ENCODE measurements around the gene FRMD8. TPM values are rescaled to one million over a fixed set of nuclear protein-coding genes. Genes with fewer than 3 reads are reported as not detected.

FRMD8 gene
- total RNA-seq, 2 donors from 2014 or later: 36.1 to 106 TPM

DNA sequence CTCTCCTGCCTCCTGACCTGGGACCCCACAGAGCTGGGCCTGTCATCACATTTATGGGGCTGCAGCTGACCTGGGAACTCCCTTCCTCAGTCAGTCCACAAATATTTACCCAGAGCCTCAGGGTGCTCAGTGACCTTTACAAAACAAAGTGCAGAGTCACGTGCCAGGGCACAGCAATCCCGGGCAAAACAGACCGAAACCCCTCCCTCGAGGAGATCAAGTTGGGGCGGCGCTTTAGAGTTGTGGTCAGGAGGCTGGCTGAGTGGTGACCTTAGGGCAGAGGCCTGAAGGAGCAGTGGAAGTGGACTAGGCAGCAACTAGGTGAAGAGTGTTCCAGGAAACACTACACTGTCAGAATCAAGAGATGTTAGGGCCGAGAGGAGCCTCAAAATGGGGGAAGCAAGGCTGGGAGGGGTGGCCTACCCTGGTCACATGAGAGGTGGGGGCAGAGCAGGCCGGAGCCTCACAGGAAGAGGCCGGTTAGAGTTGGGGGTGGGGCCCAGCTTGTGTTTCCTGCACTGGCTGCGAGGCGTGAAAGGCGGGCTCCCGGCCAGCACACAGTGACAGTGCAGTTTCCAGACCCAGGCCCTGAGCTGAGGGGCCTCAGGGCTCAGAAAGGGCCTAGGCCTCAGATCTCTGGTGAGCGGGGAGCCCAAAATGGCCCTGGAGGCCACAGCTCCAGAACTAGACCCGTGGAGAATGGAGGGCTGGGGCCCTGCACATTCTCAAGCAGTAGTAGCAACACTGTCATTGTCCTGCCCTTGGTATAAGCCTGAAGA lies 32.4 kb downstream of the FRMD8 start:
- TF ChIP-seq POLR2A (IDR thresholded peaks at IDR 0.05) (peak; percentile 40), POLR2AphosphoS5 (IDR thresholded peaks at IDR 0.05) (peak; percentile 96)
- TF ChIP-seq, protein P1, sequence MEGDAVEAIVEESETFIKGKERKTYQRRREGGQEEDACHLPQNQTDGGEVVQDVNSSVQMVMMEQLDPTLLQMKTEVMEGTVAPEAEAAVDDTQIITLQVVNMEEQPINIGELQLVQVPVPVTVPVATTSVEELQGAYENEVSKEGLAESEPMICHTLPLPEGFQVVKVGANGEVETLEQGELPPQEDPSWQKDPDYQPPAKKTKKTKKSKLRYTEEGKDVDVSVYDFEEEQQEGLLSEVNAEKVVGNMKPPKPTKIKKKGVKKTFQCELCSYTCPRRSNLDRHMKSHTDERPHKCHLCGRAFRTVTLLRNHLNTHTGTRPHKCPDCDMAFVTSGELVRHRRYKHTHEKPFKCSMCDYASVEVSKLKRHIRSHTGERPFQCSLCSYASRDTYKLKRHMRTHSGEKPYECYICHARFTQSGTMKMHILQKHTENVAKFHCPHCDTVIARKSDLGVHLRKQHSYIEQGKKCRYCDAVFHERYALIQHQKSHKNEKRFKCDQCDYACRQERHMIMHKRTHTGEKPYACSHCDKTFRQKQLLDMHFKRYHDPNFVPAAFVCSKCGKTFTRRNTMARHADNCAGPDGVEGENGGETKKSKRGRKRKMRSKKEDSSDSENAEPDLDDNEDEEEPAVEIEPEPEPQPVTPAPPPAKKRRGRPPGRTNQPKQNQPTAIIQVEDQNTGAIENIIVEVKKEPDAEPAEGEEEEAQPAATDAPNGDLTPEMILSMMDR (IDR thresholded peaks at IDR 0.05): no peak
- intact Hi-C loops (cut with DNase I): loop anchor here (2.0 to 10.0 kb wide), 2 partner anchors 54 to 80 kb away; partner anchors contain the start of gene MALAT1
- peak; percentile 95 for DNase-seq (ENCODE audit: low spot score)
- under 1% methylated on average over 14 of the region's 15 CpGs for WGBS
- H3K27ac ChIP-seq: peak overlapping the region; percentile 100
- peaks cover 27% of the 10 kb centered on the region for H3K4me1 ChIP-seq (replicated peaks)
- no peaks in the 10 kb centered on the region for H3K36me3 ChIP-seq
- no peaks in the 10 kb centered on the region for H3K9me3 ChIP-seq
- H3K27me3 ChIP-seq (replicated peaks; ENCODE audit: insufficient read depth): no peaks in the 10 kb centered on the region
- H3K4me3 ChIP-seq: peak overlapping the region; percentile 7 to 24

DNA sequence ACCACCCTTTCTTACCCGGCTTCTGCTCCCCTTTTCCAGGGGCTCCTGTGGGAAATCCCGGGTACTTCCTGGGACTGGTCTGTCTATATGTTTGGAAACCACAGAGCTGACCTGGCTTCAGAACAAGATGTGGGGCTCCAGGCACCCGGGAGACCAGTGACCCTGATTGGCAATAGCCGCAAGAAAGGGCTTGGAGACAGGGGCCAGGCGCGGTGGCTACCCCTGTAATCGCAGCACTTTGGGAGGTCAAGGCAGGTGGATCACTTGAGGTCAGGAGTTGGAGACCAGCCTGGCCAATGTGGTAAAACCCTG lies 33.0 kb downstream of the FRMD8 start:
- DNase-seq (ENCODE audit: low spot score): no peak

DNA sequence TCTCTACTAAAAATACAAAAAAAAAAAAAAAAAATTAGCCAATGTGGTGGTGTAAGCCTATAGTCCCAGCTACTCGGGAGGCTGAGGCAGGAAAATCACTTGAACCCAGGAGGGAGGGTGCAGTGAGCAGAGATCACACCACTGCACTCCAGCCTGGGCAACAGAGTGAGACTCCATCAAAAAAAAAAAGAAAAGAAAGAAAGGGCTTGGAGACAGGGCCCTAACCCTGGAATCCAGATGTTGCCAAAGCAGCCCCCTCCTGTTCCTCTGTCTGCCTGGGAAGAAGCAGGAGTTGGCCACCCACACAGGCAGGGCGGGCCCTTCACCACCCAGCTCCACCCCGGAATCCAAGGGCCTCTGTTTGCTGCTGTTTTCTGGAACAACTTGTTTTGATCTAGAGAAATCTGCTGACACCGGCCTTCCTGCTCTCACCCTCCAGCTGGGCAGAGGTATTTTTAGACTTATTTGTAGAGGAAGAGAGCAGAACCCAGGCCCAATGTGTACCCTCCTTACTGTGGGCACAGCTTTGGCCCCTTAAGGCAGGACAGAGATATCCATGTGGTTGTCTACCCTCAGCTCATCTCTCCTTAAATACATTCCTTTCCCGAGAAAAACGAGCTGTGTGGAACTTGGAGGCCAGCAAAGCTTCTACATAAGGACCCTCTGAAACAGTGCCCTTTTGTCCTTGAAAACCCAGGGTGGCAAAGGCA lies 33.5 kb downstream of the FRMD8 start:
- TF ChIP-seq POLR2AphosphoS5 (IDR thresholded peaks at IDR 0.05) (peak; percentile 100), POLR2A (IDR thresholded peaks at IDR 0.05) (peak; percentile 54)
- TF ChIP-seq, protein P1 (IDR thresholded peaks at IDR 0.05): no peak
- no peaks in the 10 kb centered on the region for H3K36me3 ChIP-seq
- intact Hi-C loops (cut with DNase I): loop anchor here (2.0 to 10.0 kb wide), 2 partner anchors 55 to 79 kb away; partner anchors contain the start of gene MALAT1
- WGBS: under 1% methylated on average over 6 of the region's 6 CpGs
- peaks cover 27% of the 10 kb centered on the region for H3K4me1 ChIP-seq (replicated peaks)
- no peaks in the 10 kb centered on the region for H3K27me3 ChIP-seq (replicated peaks; ENCODE audit: insufficient read depth)
- DNase-seq (ENCODE audit: low spot score): peak; percentile 98
- no peaks in the 10 kb centered on the region for H3K9me3 ChIP-seq
- H3K4me3 ChIP-seq: peak overlapping the region; percentile 7 to 24
- peak overlapping the region; percentile 100 for H3K27ac ChIP-seq

More for the DNA sequence above, 33.0 kb downstream of the FRMD8 start:
- Histone ChIP-seq H3K27me3 (replicated peaks; ENCODE audit: insufficient read depth) (no peaks in the 10 kb centered on the region), H3K4me1 (replicated peaks) (peaks cover 27% of the 10 kb centered on the region), H3K27ac (peak overlapping the region; percentile 100), H3K4me3 (peak overlapping the region; percentile 7 to 24), H3K9me3 (no peaks in the 10 kb centered on the region), H3K36me3 (no peaks in the 10 kb centered on the region)
- TF ChIP-seq POLR2AphosphoS5 (IDR thresholded peaks at IDR 0.05): no peak
- 33% methylated on average over 7 of the region's 7 CpGs for WGBS
- intact Hi-C loops (cut with DNase I): loop anchor here (2.0 to 10.0 kb wide), 2 partner anchors 55 to 79 kb away; partner anchors contain the start of gene MALAT1

DNA sequence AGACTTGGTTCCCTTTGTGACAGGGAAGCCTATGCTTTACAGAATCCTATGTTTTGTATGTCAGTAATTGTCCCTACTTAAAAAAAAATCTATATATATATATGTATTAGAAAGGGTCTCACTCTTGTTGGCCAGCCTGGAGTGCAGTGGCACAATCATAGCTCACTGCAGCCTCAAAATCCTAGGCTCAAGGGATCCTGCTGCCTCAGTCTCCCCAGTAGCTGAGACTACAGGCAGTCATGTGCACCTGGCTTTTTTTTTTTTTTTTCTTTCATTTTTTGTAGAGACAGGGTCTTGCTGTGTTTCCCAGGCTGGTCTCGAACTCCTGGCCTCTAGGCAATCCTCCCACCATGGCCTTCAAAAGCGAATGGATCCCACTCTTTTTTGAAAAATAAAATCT lies 34.1 kb downstream of the FRMD8 start:
- H3K4me1 ChIP-seq (replicated peaks): peaks cover 27% of the 10 kb centered on the region
- TF ChIP-seq, protein P1 (IDR thresholded peaks at IDR 0.05): no peak
- TF ChIP-seq POLR2A (IDR thresholded peaks at IDR 0.05): no peak
- TF ChIP-seq POLR2AphosphoS5 (IDR thresholded peaks at IDR 0.05): no peak
- intact Hi-C loops (cut with DNase I): no loop called here
- no peaks in the 10 kb centered on the region for H3K36me3 ChIP-seq
- WGBS: 77% methylated on average over 2 of the region's 2 CpGs
- H3K27ac ChIP-seq: peak overlapping the region; percentile 100
- peak overlapping the region in 1 of 2 donors; percentile 97 for H3K4me3 ChIP-seq
- H3K9me3 ChIP-seq: no peaks in the 10 kb centered on the region
- DNase-seq (ENCODE audit: low spot score): no peak
- no peaks in the 10 kb centered on the region for H3K27me3 ChIP-seq (replicated peaks; ENCODE audit: insufficient read depth)

DNA sequence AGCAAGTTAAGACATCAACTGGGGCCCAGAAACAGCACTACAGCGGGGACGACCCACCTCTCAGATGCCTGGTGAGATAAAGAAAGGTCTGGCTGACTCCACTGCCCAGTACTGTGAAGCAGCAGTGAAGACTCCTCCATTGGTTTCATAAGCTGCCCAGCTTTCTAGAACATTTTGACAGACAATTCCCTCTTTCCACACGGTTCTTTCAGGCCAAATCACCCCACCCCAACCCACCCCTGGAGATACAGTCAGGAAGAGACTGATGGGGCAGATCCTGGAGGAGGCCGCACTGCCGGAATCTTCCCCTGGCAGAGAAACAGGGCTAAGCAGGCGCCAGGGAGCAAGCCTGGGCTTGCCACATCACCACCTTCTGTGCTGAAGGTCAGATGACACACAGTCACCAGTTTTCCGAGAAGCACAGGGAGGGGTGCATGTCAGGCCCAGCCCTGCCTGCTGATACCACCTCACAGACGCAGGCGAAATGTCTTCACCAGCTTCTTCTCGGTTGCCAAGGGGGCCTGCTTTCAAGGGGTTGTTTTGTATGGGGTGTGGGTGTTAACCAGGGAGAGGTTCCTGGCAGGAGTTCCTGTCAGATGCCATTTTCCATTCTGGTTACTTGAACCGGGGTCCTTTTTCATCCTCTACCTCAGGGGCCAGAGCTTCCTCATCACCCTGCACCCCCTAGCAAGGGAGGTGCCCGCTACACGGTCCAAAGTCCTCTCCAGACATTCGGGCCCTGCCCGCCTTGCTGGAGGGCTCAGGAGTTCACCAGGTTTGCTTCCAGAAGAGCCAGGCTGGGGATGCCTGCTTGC lies 34.7 kb downstream of the FRMD8 start:
- TF ChIP-seq, protein P1 (IDR thresholded peaks at IDR 0.05): no peak
- peak; percentile 56 for TF ChIP-seq POLR2A (IDR thresholded peaks at IDR 0.05)
- peak; percentile 99 for TF ChIP-seq POLR2AphosphoS5 (IDR thresholded peaks at IDR 0.05)
- peak; percentile 98 for DNase-seq (ENCODE audit: low spot score)
- H3K36me3 ChIP-seq: no peaks in the 10 kb centered on the region
- H3K27ac ChIP-seq: peak overlapping the region; percentile 100
- H3K9me3 ChIP-seq: no peaks in the 10 kb centered on the region
- peak overlapping the region; percentile 83 to 97 for H3K4me3 ChIP-seq
- H3K27me3 ChIP-seq (replicated peaks; ENCODE audit: insufficient read depth): no peaks in the 10 kb centered on the region
- peaks cover 27% of the 10 kb centered on the region for H3K4me1 ChIP-seq (replicated peaks)
- intact Hi-C loops (cut with DNase I): no loop called here
- WGBS: 3% methylated on average over 15 of the region's 15 CpGs
